ENCODE results near the gene VASP.

Gene VASP

GRCh38 chr19:45558399-45558878 is 51.2 kb downstream of the VASP start:
- peak; percentile 59 to 79 for DNase-seq

DNA sequence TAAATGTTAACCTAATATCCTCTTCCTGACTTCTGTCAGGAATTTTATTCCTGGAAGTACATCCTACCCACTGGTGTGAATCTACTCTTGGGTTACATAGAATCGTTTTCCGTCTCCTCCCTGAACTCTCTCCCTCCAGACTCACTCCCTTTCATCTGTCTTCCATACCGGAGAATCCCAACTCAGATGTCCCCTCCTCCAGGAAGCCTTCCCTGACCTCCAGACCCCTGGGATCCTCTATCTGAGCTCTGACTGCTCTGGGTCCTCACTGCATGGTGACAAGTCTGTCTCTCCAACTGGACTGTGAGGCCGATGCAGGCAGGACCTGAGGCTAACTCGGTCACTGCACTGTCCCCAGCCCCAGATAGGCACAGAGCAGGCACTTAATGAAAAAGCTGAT is 52.8 kb downstream of the VASP start:
- DNase-seq: no peak

DNA sequence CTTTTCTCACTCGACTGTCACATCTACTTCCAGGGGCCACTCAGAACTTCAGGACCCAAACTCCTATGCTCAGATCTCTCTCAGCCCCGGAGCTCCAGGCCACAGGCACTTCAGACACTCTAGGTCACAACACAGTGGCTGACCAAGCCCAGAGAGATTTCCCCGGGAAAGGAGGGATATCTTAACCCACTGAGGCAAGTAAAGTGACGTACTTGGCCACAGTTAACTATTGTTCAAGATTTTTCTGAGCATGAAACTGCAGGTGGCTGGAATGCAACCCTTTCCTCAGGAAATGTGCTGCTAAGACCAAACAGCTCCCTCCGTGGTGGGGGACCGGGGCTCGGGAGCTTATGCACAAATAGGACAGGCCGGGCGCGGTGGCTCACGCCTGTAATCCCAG is 53.4 kb downstream of the VASP start:
- no peak for DNase-seq

- DNase-seq: no peak
Measured at GRCh38 chr19:45564131-45564780, 57.0 kb downstream of the VASP start.

DNA sequence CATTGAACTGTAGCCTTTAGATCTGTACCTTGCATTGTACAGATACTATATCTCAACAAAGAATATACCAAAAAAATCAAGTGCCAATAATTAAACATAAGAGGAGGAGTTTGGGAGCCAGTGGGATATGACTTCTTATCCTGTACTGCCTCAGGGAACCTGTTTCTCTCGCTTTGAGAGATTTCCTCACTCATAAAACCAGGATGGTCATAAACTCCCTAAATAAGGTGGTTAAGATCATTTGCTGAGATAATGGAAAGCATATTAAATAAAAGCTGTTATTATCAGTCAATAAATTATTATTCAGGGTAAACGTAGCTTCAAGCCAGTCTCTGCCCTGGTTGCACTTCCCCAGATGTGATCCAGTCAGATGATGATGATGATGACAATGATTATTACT is 60.3 kb downstream of the VASP start:
- DNase-seq: no peak

DNA sequence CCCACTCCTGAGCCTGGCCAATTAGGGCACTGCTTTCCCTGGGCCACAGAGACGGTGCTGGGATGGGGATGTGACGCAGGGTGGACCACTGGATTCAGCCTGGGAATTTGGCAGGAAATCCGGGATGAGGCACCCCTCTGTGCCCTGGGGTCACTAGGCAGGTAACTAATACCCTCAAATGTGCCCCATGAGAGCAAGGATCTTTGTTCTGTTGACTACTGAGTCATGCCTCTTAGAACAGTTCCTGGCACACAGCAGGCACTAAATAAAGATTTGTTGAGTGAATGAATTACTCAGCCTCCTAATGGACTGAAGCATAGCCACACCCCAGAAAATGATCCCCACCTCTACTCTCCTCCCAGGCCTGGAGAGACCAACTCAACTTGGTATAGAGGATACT is 61.5 kb downstream of the VASP start:
- no peak for DNase-seq

- peak in 1 of 2 experiments; percentile 52 for DNase-seq
Measured at GRCh38 chr19:45569619-45570421, 62.5 kb downstream of the VASP start.

- no peak for DNase-seq
Measured at GRCh38 chr19:45571457-45572220, 64.4 kb downstream of the VASP start.

DNA sequence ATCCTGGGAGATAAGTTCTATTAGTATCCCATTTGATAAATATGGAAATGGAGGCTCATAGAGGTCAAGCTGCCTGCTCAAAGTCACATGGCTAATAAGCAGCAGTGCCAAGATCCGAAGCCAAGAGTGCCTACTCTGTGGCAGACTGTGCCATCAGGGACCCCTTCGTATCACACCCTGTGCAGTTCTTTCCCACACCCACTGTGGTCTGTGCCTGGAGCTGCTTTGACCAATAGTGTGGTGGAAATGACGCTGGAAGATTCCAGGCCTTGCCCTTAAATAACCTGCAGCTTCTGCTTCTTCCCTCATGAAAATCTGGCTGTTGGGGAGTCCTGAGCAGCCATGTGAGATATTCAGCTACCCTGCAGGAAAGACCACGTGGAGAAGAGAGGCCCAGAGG is 67.2 kb downstream of the VASP start:
- DNase-seq: no peak

GRCh38 chr19:45575216-45575615 is 67.9 kb downstream of the VASP start:
- no peak for DNase-seq
